B cell (primary cell): ENCODE results near the gene NDST3. TPM values are rescaled to one million over a fixed set of nuclear protein-coding genes. Genes with fewer than 3 reads are reported as not detected.

Experiments used
- ATAC-seq: fragments of 200-7000 bp; cut with Tn5 transposase; one replicate; pipeline ENCODE4 v1.10.0; 2021; ENCODE audit warnings: low read depth, mild to moderate bottlenecking, moderate number of reproducible peaks, moderate library complexity
- CTCF ChIA-PET: fragments of 350-600 bp; sonication (Branson Sonifier 250); formaldehyde crosslinking; loops from one replicate; lab custom pipeline; 2021; ENCODE audit warnings: antibody characterized with exemption, inconsistent platforms; lab: Charles Lee
- POLR2A ChIA-PET: fragments of 350-600 bp; sonication (Branson Sonifier 250); formaldehyde crosslinking; loops from one replicate; lab custom pipeline; 2021; ENCODE audit warnings: antibody characterized with exemption; lab: Charles Lee
- DNase-seq: peaks from one replicate; pipeline ENCODE4 v3.0.0; 2013
- H2AFZ ChIP-seq: 2 replicates; pipeline ENCODE4 v1.6.1; 2012; ENCODE audit warnings: mild to moderate bottlenecking, low read depth, low read length; ENCODE audit not compliant: insufficient read depth, poor library complexity, severe bottlenecking
- H3K27ac ChIP-seq, 2 donors: 1 replicate in 1 of 2; 2 replicates in 1 of 2; pipeline ENCODE4 v1.5.1; 2012 to 2013; ENCODE audit warnings: low read length in 2 of 2, mild to moderate bottlenecking in 2 of 2, moderate library complexity in 1 of 2
- H3K27me3 ChIP-seq, 4 experiments: fragments of 200-600 bp in 1 of 4; sonication (generic) in 1 of 4; replicated peaks in 1 of 4; 1 replicate in 2 of 4; 2 replicates in 2 of 4; pipeline versions ENCODE4 v1.6.1 to v1.7.0; 2013 to 2016; ENCODE audit warnings: low read length in 3 of 4, mild to moderate bottlenecking in 2 of 4, mixed read lengths in 1 of 4, moderate library complexity in 1 of 4; ENCODE audit not compliant: insufficient read depth in 4 of 4, control insufficient read depth in 3 of 4; ENCODE audit errors: control extremely low read depth in 1 of 4
- H3K36me3 ChIP-seq, 2 experiments: replicated peaks in 1 of 2; 1 replicate in 1 of 2; 2 replicates in 1 of 2; pipeline versions ENCODE4 v1.6.1 to v1.7.1; 2013; ENCODE audit warnings: low read length in 1 of 2; ENCODE audit not compliant: insufficient read depth in 2 of 2, control insufficient read depth in 1 of 2; ENCODE audit errors: control extremely low read depth in 1 of 2, extremely low read depth in 1 of 2
- H3K4me1 ChIP-seq, 2 donors: fragments of 200-600 bp in 1 of 2; sonication (generic) in 1 of 2; 1 replicate in 1 of 2; 2 replicates in 1 of 2; pipeline versions ENCODE4 v1.5.1 to v1.6.1; 2013 to 2017; ENCODE audit warnings: low read length in 2 of 2; ENCODE audit not compliant: control insufficient read depth in 2 of 2, insufficient read depth in 2 of 2
- H3K4me2 ChIP-seq: replicated peaks from 2 replicates; pipeline ENCODE3; 2012; ENCODE audit warnings: mild to moderate bottlenecking, low read depth, low read length; ENCODE audit not compliant: poor library complexity, severe bottlenecking
- H3K4me3 ChIP-seq, 5 experiments: fragments of 200-600 bp in 1 of 5; sonication (generic) in 1 of 5; 1 replicate in 3 of 5; 2 replicates in 2 of 5; pipeline versions ENCODE4 v1.5.1 to v1.7.0; 2011 to 2016; ENCODE audit warnings: low read length in 4 of 5, mild to moderate bottlenecking in 4 of 5, low read depth in 2 of 5, control low read depth in 1 of 5, moderate library complexity in 1 of 5; ENCODE audit not compliant: insufficient read depth in 1 of 5; ENCODE audit errors: control extremely low read depth in 1 of 5, extremely low read depth in 1 of 5
- H3K79me2 ChIP-seq: fragments of 200-600 bp; sonication (generic); one replicate; pipeline ENCODE4 v1.6.0; 2016; ENCODE audit warnings: low read length; ENCODE audit not compliant: control insufficient read depth, insufficient read depth
- H3K9ac ChIP-seq: fragments of 200-600 bp; sonication (generic); 2 replicates; pipeline ENCODE4 v1.6.1; 2017; ENCODE audit warnings: mild to moderate bottlenecking, low read length, moderate library complexity
- H3K9me3 ChIP-seq, 3 donors: one replicate each; pipeline versions ENCODE4 v1.6.1 to v1.7.1; 2013; ENCODE audit warnings: low read length in 2 of 3; ENCODE audit not compliant: control insufficient read depth in 2 of 3, insufficient read depth in 1 of 3; ENCODE audit errors: control extremely low read depth in 1 of 3
- H4K20me1 ChIP-seq: 2 replicates; pipeline ENCODE4 v1.6.0; 2012; ENCODE audit warnings: mild to moderate bottlenecking, low read length; ENCODE audit not compliant: insufficient read depth, control insufficient read depth, poor library complexity, severe bottlenecking
- H3K27ac Mint-ChIP-seq: one replicate; pipeline ENCODE4 v1.8.0; 2021; ENCODE audit warnings: mixed read lengths
- H3K27me3 Mint-ChIP-seq: one replicate; pipeline ENCODE4 v1.8.0; 2021; ENCODE audit warnings: mixed read lengths
- H3K4me1 Mint-ChIP-seq: one replicate; pipeline ENCODE4 v1.8.0; 2021; ENCODE audit warnings: mixed read lengths
- H3K4me3 Mint-ChIP-seq: one replicate; pipeline ENCODE4 v1.8.0; 2021; ENCODE audit warnings: mixed read lengths
- H3K9me3 Mint-ChIP-seq: one replicate; pipeline ENCODE4 v1.8.0; 2022; ENCODE audit warnings: mixed read lengths; ENCODE audit not compliant: insufficient read depth
- EZH2 ChIP-seq: IDR thresholded peaks from 2 replicates; pipeline ENCODE4 v1.6.1; 2012; ENCODE audit warnings: borderline replicate concordance, low read depth, mild to moderate bottlenecking, moderate library complexity, low read length; ENCODE audit not compliant: insufficient read depth, poor library complexity, severe bottlenecking
- WGBS: methylation state at CpG from one replicate; pipeline ENCODE4 v1.1.5; 2013; ENCODE audit warnings: missing lambda C conversion rate; ENCODE audit not compliant: insufficient coverage; 5-methylcytosine and 5-hydroxymethylcytosine counted together
- intact Hi-C: fragments of 100-400 bp; cut with micrococcal nuclease; formaldehyde crosslinking; loops from one replicate; pipeline ENCODE4 v1.10.0; 2022
- polyA plus RNA-seq: library from polyadenylated mRNA; depleted of rRNA; stranded (reverse); fragments of >200 nt; gene quantifications from 2 replicates; pipeline ENCODE4 v1.2.3, GENCODE V29; 2012
- total RNA-seq, 2 donors: library from RNA; stranded (reverse); fragments of 120-200 nt in 1 of 2; gene quantifications; 1 replicate in 1 of 2; 2 replicates in 1 of 2; pipeline versions ENCODE4 v1.2.3 to v1.2.4, GENCODE V29; 2013 to 2022
- TF ChIP-seq, protein P1 (sequence below): fragments of 200-600 bp; IDR thresholded peaks from one replicate; pipeline ENCODE4 v1.8.0; 2022; ENCODE audit warnings: antibody characterized with exemption, mild to moderate bottlenecking

The NDST3 gene
- total and polyA plus RNA-seq, 2 donors (not counting 1 experiment from before 2014, with no cell fraction given): not detected

DNA sequence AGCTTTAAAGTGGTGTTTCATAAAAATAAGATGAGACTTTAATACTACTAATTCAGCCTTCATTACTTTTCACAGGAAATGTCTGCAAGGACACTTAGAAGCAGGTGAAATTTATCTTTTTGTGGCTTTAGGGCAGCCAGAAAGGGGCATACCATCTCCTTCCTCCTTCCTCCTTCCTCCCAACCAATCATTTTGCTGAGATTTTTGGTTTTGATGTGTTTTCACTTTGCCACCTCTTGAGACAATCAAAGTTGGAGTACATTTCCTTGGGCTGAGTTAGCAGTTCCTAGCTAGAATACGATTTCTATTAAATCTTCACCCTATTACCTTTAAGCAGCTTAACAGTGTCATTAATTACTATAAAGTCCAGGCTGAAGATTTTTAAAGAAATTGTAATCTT lies 5.1 kb upstream of the NDST3 start:
- Histone ChIP-seq H3K27me3 (peaks cover 0 to 13% (median 7%) of the 10 kb centered on the region in 4 experiments), H3K27ac (no peak overlapping the region), H3K4me3 (no peak overlapping the region), H4K20me1 (no peaks in the 10 kb centered on the region), H3K4me2 (no peak overlapping the region), H3K79me2 (no peaks in the 10 kb centered on the region), H3K4me1 (no peaks in the 10 kb centered on the region), H3K36me3 (no peaks in the 10 kb centered on the region), H3K9me3 (no peaks in the 10 kb centered on the region), H3K9ac (no peak overlapping the region), H2AFZ (no peak overlapping the region)
- ATAC-seq: no peak
- Mint-ChIP-seq H3K27me3 (peaks cover 21% of the 10 kb centered on the region), H3K27ac (no peak overlapping the region), H3K9me3 (no peaks in the 10 kb centered on the region), H3K4me1 (peaks cover 4% of the 10 kb centered on the region), H3K4me3 (no peak overlapping the region)
- intact Hi-C loops: no loop called here
- DNase-seq: no peak
- ChIA-PET POLR2A (no interaction called here), CTCF (no interaction called here)
- no CpG with 5 or more reads among the region's 1 CpG for WGBS
- TF ChIP-seq, protein P1, sequence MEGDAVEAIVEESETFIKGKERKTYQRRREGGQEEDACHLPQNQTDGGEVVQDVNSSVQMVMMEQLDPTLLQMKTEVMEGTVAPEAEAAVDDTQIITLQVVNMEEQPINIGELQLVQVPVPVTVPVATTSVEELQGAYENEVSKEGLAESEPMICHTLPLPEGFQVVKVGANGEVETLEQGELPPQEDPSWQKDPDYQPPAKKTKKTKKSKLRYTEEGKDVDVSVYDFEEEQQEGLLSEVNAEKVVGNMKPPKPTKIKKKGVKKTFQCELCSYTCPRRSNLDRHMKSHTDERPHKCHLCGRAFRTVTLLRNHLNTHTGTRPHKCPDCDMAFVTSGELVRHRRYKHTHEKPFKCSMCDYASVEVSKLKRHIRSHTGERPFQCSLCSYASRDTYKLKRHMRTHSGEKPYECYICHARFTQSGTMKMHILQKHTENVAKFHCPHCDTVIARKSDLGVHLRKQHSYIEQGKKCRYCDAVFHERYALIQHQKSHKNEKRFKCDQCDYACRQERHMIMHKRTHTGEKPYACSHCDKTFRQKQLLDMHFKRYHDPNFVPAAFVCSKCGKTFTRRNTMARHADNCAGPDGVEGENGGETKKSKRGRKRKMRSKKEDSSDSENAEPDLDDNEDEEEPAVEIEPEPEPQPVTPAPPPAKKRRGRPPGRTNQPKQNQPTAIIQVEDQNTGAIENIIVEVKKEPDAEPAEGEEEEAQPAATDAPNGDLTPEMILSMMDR: no peak
- no peak for TF ChIP-seq EZH2

DNA sequence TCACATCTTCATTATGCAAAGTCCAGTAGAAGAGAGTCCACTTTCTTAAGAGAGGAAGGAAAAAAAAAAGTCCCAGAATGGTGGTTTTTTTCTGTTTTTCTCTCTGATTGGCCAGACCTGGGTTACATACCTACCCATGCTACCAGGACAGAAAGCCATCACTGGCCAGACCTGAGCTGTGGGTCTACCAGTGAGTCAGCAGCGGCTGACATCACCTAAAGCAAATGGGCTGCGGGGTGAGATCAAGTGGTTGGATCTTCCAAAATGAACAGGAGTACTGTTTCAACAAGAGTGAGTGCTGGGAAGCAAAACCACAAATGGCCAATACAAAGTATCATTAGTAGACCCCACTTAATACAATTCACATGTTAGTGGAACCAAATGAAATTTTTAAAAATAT lies 1.6 kb upstream of the NDST3 start:
- peaks cover 22% of the 10 kb centered on the region for H3K27me3 Mint-ChIP-seq
- Histone ChIP-seq H3K4me2 (no peak overlapping the region), H4K20me1 (no peaks in the 10 kb centered on the region), H3K36me3 (no peaks in the 10 kb centered on the region), H3K27me3 (peaks cover 0 to 14% (median 10%) of the 10 kb centered on the region in 4 experiments), H3K4me1 (no peaks in the 10 kb centered on the region), H2AFZ (no peak overlapping the region), H3K79me2 (no peaks in the 10 kb centered on the region), H3K9ac (no peak overlapping the region), H3K9me3 (no peaks in the 10 kb centered on the region), H3K4me3 (no peak overlapping the region), H3K27ac (no peak overlapping the region)
- no peak overlapping the region for H3K4me3 Mint-ChIP-seq
- no peak for ATAC-seq
- TF ChIP-seq, protein P1: no peak
- no peak for TF ChIP-seq EZH2
- 90% methylated on average over 2 of the region's 2 CpGs for WGBS
- DNase-seq: no peak
- peaks cover 4% of the 10 kb centered on the region for H3K4me1 Mint-ChIP-seq
- intact Hi-C loops: no loop called here
- H3K27ac Mint-ChIP-seq: no peak overlapping the region
- POLR2A ChIA-PET: no interaction called here
- H3K9me3 Mint-ChIP-seq: no peaks in the 10 kb centered on the region
- CTCF ChIA-PET: no interaction called here
